ENCODE measurements around the gene PIWIL4. TPM values are rescaled to one million over a fixed set of nuclear protein-coding genes. Genes with fewer than 3 reads are reported as not detected.
A peak's percentile ranks its signal among the peaks of the same experiment; 100 is the strongest.
"Not testable (repeated sequence)": the region's sequence is repeated elsewhere in the genome, so short reads cannot be mapped to it uniquely, and the experiment has no call there.

PIWIL4 gene
- polyA plus RNA-seq, 3 donors: 2.7 to 4.0 (median 3.7) TPM

- no peak for DNase-seq (ENCODE audit: low read depth in 3 of 3, low spot score in 2 of 3)
Measured at GRCh38 chr11:94630221-94630620, 63.1 kb downstream of the PIWIL4 start.

GRCh38 chr11:94632356-94632755, 65.2 kb downstream of the PIWIL4 start:
- no peak for DNase-seq (ENCODE audit: low read depth in 3 of 3, low spot score in 2 of 3)

DNA sequence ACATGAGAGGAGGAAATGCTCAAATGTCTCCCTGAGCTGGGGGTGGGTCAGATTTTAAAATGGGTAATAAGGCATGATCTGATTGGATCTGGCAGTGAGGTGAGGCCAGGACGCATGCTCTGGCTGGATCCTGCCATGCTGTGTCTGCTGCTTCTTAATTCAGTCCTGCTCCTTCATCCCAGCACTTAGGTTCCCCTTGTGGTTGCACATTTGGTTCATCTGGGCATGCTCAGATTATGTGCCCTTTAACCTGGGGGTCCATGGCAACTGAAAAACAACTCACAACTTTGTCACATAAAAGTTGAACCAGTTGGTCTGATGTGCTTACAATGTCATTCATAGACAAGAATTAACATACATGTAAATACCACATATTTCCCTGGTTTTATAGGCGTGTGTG, 67.9 kb downstream of the PIWIL4 start:
- no peak for DNase-seq (ENCODE audit: low read depth in 3 of 3, low spot score in 2 of 3)

DNA sequence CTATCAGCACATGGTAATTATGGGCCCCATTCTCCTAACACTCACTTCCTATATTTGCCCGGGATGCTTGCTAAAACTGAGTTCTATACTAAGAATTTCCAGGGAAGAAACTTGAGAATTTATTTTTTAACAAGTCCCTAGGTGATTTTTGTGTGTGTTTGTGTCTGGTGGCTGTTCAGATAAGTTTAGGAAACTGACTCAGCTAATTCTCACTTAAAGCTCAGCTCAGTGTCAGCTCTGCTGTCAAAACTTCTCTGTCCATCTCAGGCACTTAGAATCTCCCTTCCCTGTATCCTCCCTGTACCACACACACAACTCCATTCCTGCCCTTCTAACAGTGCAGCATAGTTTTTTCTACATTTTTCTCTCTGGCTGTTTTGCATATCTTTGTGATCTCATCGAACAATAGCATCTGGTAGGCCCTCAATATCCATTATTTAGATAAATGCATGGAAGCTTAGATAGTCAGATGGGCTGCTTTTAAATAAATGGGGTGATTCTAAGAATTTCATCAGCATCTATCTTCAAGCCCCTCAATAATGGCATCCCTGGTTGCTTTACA, 69.3 kb downstream of the PIWIL4 start:
- DNase-seq (ENCODE audit: low read depth in 3 of 3, low spot score in 2 of 3): no peak

GRCh38 chr11:94638301-94638901, 71.2 kb downstream of the PIWIL4 start:
- no peak for DNase-seq (ENCODE audit: low read depth in 3 of 3, low spot score in 2 of 3)

GRCh38 chr11:94638902-94639373, 71.8 kb downstream of the PIWIL4 start:
- DNase-seq (ENCODE audit: low read depth in 3 of 3, low spot score in 2 of 3): no peak

GRCh38 chr11:94639901-94640721, 72.9 kb downstream of the PIWIL4 start:
- DNase-seq (ENCODE audit: low read depth in 3 of 3, low spot score in 2 of 3): no peak

- DNase-seq (ENCODE audit: low read depth in 3 of 3, low spot score in 2 of 3): no peak
Measured at GRCh38 chr11:94641167-94641761, 74.1 kb downstream of the PIWIL4 start.

DNA sequence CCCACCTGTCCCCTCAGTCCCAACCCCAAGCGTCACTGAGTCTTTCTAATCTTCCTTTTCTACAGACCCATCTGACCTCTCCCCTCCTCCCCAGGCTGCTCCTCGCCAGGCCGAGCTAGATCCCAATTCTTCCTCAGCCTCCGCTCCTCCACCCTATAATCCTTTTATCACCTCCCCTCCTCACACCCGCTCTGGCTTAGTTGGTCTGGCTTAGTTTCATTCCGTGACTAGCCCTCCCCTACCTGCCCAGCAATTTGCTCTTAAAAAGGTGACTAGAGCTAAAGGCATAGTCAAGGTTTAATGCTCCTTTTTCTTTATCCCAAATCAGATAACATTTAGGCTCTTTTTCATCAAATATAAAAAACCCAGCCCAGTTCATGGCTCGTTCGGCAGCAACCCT, 76.0 kb downstream of the PIWIL4 start:
- not testable (repeated sequence) for DNase-seq (ENCODE audit: low read depth in 3 of 3, low spot score in 2 of 3)

DNA sequence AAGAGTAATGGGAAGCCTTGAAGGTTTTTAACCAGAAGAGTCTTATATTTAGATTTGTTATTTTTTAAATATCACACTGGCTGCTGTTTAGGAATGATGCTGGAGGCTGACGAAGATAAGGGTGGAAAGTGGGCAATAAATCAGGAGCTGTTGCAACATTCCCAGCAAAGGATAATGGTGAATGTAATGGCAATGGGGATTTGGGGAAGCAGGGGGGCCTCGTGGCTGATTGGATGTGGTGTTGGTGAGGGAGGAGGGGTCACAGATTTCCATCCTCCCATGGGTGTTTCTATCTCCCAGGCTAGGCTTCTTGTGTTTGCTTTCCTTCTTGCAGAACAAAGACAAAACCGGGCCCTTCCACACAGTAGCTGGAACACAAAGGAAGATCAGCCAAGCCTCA, 80.8 kb downstream of the PIWIL4 start:
- DNase-seq (ENCODE audit: low read depth in 3 of 3, low spot score in 2 of 3): no peak

GRCh38 chr11:94648789-94649188, 81.6 kb downstream of the PIWIL4 start:
- DNase-seq (ENCODE audit: low read depth in 3 of 3, low spot score in 2 of 3): no peak

- no peak for DNase-seq (ENCODE audit: low read depth in 3 of 3, low spot score in 2 of 3)
Measured at GRCh38 chr11:94649254-94649653, 82.1 kb downstream of the PIWIL4 start.

DNA sequence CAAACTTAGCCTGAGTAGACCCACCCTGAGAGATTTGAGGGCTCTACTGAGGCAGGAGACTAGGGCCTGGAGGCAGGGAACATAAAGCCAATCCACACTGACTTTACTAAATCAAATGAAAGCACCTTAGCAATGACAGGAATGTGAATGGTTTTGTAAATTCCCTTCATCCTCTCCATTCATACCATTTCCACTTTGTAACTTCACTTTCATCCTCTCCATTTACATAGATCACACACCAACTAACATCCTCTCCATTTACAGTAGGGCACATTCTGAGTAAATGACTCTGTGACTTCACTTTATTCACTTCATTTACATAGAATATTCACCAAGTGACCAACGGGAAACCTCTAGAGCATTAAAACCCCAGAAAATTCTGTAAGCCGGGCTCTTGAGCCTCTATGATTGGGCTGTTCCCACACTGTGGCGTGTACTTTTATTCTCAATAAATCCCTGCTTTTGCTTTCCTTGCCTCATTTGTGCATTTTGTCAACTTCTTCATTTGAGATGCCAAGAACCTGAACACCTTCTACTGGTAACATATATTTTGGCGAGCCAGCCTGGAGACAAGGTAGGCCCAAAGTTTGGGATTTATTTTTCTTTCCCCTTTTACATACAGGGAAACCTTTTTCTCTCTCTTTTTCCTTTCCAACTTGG, 82.9 kb downstream of the PIWIL4 start:
- DNase-seq (ENCODE audit: low read depth in 3 of 3, low spot score in 2 of 3): no peak

DNA sequence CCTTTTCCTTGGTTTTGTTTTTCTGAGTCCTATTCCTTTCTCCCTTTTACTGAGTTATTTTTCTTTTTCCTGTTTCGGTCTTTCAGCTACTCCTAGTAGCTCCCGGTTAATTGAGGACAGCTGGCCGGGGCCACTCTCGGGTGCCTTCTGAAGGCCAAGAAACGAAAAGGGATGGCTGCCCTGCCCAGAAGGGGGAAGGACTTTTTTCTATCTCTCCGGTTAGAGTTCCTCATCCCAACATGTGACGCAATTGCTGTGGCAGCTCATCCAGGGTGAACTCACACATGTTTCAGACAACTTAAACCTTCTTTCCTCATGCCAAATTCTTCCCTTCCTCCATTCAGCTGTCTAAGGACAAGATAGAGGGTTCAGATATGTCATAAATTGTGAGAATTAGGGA, 83.6 kb downstream of the PIWIL4 start:
- peak in 1 of 3 donors; percentile 21 for DNase-seq (ENCODE audit: low read depth in 3 of 3, low spot score in 2 of 3)

DNA sequence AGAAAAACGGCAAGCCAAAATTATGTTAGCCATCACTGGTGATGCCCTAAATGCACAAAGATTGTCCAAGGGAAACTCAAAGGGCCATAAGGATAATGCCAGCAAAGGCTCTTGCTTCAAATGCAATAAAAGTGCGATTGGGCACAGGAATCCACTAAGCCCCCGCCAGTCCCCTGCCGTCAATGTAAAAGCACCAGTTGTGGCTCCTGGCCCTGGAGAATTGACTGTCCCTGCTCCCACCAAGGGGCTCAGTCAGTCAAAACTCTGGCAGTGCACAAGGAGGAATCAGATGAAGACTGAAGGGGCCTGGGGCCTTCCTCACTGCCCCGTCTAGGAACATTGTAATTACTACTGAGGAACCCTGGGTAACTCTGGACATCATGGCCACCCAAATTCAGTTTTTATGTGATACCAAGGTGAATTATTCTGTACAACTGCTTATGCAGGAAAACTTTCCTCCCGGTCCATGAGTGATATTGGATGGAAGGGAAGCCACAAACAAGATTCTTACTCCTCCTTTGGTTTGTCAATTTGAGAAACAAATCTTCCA, 85.6 kb downstream of the PIWIL4 start:
- DNase-seq (ENCODE audit: low read depth in 3 of 3, low spot score in 2 of 3): no peak

DNA sequence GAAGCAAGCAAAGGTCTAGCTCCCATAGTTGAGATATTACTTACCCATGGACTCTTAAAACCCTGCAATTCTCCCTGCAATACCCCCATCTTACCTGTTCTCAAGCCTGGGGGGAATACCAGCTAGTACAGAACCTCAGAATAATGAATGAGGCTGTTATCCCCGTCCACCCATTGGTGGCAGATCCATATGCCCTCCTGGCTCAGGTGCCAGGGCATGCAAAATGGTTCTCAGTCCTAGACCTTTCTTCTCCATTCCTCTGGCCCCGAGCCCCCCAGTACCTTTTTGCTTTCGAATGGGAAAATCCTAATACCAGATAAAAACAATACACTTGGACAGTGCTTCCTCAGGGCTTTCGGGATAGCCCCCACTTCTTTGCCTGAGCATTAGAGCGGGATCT, 86.4 kb downstream of the PIWIL4 start:
- no peak for DNase-seq (ENCODE audit: low read depth in 3 of 3, low spot score in 2 of 3)

DNA sequence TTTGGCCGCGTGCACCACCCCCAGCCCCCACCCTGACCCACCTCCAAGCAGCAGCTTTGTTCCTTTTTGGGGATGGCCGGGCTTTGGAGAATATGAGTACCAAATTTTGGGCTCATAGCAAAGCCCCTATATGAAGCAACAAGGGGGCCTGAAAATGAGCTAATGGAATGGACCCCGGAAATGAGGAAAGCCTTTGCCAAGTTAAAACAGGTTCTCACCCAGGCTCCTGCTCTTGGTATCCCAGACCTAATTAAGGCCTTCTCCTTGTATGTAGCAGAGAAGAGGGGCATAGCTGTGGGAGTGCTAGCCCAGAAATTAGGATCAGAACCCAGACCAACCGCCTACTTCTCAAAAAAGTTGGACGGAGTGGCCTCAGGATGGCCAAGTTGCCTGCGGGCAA, 87.0 kb downstream of the PIWIL4 start:
- no peak for DNase-seq (ENCODE audit: low read depth in 3 of 3, low spot score in 2 of 3)

DNA sequence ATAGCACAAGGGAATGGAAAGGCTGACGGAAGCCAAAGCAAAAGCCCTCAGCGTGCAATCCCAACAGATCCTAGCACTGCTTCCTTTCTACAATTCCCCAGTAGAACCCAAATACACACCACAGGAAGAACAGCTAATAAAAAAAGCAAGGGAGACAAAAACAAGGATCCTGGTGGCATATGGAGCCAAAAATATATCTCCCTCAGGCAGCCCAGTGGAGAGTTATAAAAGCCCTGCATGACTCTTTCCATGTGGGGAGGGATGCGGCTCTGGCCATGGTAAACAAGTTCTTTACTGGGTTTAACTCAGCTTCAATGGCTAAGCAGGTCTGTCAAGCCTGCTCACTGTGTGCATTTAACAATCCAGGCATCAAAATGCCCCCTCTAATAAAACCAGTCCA, 88.1 kb downstream of the PIWIL4 start:
- no peak for DNase-seq (ENCODE audit: low read depth in 3 of 3, low spot score in 2 of 3)

DNA sequence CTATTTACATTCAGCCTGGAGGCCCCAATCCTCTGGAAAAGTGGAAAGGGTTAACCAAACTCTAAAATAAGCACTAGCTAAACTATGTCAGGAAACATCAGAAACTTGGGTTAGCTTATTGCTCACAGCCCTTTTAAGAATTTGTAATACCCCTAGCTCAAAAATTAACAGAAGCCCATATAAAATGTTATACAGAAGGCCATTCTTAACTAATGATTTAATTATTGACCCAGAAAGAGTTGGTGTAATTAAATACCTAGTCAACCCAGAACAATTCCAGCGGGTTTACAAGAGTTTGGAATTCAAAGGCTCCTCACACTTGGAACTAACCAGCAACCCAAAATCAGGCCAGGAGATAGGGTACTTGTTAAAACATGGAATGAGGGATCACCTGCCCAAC, 88.8 kb downstream of the PIWIL4 start:
- DNase-seq (ENCODE audit: low read depth in 3 of 3, low spot score in 2 of 3): no peak

GRCh38 chr11:94656968-94657367, 89.8 kb downstream of the PIWIL4 start:
- DNase-seq (ENCODE audit: low read depth in 3 of 3, low spot score in 2 of 3): no peak

- no peak for DNase-seq (ENCODE audit: low read depth in 3 of 3, low spot score in 2 of 3)
Measured at GRCh38 chr11:94657629-94658028, 90.5 kb downstream of the PIWIL4 start.

Data from right renal cortex interstitium (tissue), 3 donors.